Keratinocyte (primary cell): ENCODE results near the gene CHD2.

Experiments used
- CTCF ChIP-seq, 3 experiments: IDR thresholded peaks in 1 of 3; conservative IDR thresholded peaks in 1 of 3; optimal IDR thresholded peaks in 1 of 3; 2 replicates in 2 of 3; 3 replicates in 1 of 3; pipeline versions ENCODE3 to v1.5.1; 2011; ENCODE audit warnings: low read length in 3 of 3, mild to moderate bottlenecking in 3 of 3, moderate library complexity in 2 of 3, control low read depth in 1 of 3, inconsistent platforms in 1 of 3; ENCODE audit not compliant: insufficient read depth in 2 of 3; ENCODE audit errors: extremely low read depth in 1 of 3
- EZH2 ChIP-seq: IDR thresholded peaks from one replicate; pipeline ENCODE4 v1.6.1; 2012; ENCODE audit warnings: inconsistent platforms, mild to moderate bottlenecking, low read length, moderate library complexity

- no peak for TF ChIP-seq EZH2
- TF ChIP-seq CTCF (optimal IDR thresholded peaks at IDR 0.05 in 1 of 3, IDR thresholded peaks at IDR 0.05 in 1 of 3, conservative IDR thresholded peaks at IDR 0.05 in 1 of 3; ENCODE audit: extremely low read depth in 1 of 3, insufficient read depth in 2 of 3, low read length in 3 of 3): no peak
Measured at GRCh38 chr15:93059442-93059841, 159.3 kb downstream of the CHD2 start.
